DND-41 (cell line): ENCODE data around the gene MMD.

Experiments
- CTCF ChIP-seq: IDR thresholded peaks from 2 replicates; pipeline ENCODE4 v1.5.1; 2012; ENCODE audit warnings: borderline replicate concordance, low read length, moderate library complexity, mild to moderate bottlenecking; ENCODE audit not compliant: poor library complexity, severe bottlenecking; ENCODE audit errors: extremely low read depth
- EZH2 ChIP-seq: IDR thresholded peaks from 3 replicates; pipeline ENCODE4 v1.6.1; 2012; ENCODE audit warnings: borderline replicate concordance, low read depth, mild to moderate bottlenecking, moderate library complexity, low read length, inconsistent platforms; ENCODE audit not compliant: severe bottlenecking

DNA sequence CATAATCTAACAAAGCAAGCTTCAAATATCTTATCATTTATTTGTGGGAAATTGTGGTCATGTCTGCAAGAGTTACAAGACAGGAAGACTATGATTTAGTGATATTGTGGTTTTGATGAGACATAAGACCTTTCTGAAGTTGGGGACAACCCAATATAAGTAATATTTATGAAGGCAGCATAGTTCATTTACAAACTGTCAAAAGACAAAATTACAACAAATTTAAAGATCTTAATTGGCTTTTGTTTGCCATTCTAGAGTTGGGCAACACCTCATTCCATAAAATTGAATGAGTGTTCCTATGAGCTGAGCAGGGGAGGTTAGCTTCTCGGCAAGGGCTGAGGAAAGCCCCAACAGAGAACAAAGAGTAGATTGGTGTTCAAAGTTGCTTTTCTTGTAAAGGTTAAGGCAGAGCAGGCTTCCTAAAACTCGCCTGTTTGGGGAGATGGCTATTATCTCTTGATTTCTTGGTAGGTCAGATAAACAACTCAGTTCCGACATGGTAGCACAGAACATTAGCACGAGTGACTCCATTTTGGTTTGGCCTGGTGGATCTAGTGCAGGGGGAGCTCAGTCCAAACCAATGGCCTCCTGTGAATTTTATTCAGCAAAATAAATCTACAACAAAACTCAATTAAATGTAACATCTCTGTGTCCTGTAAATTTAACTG is 10.9 kb upstream of the MMD start:
- TF ChIP-seq CTCF: no peak
- no peak for TF ChIP-seq EZH2
